Esophagus muscularis mucosa (tissue), 3 donors: ENCODE results near the gene HINT1.

Source experiments
- POLR2A ChIP-seq: fragments of 450-650 bp; IDR thresholded peaks from one replicate; pipeline ENCODE4 v1.6.1; 2017; ENCODE audit warnings: antibody characterized with exemption, moderate library complexity, mild to moderate bottlenecking, low read depth
- TF ChIP-seq, protein P1 (sequence below), 3 experiments: fragments of 200-600 bp in 2 of 3; fragments of 450-650 bp in 1 of 3; sonication (generic) in 2 of 3; IDR thresholded peaks; one replicate each; pipeline ENCODE4 v1.5.1; 2017 to 2019; ENCODE audit warnings: antibody characterized with exemption in 3 of 3, mild to moderate bottlenecking in 2 of 3, moderate library complexity in 1 of 3

DNA sequence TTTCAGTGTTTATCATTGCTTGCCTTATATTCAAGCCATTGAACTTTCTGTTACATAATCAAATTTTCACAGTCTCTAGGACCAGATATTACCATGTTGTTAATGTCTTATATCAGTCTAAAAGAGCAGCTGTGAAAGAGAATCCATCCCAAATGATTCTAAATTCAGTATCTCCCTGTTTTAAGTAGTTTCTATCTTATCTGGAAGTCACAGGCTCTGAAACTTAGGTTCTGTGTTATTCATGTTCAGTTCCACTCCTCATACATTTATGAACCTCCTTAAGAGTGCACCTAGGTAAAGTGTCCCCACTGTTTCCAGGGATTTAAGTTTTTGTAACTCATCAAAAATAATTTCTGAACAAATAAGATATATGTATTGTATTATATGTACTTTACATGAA is 15.4 kb upstream of the HINT1 start:
- TF ChIP-seq POLR2A = no peak
- TF ChIP-seq, protein P1, sequence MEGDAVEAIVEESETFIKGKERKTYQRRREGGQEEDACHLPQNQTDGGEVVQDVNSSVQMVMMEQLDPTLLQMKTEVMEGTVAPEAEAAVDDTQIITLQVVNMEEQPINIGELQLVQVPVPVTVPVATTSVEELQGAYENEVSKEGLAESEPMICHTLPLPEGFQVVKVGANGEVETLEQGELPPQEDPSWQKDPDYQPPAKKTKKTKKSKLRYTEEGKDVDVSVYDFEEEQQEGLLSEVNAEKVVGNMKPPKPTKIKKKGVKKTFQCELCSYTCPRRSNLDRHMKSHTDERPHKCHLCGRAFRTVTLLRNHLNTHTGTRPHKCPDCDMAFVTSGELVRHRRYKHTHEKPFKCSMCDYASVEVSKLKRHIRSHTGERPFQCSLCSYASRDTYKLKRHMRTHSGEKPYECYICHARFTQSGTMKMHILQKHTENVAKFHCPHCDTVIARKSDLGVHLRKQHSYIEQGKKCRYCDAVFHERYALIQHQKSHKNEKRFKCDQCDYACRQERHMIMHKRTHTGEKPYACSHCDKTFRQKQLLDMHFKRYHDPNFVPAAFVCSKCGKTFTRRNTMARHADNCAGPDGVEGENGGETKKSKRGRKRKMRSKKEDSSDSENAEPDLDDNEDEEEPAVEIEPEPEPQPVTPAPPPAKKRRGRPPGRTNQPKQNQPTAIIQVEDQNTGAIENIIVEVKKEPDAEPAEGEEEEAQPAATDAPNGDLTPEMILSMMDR (IDR thresholded peaks at IDR 0.05) = no peak
